GM21515 (cell line): ENCODE results near the gene SH3RF1.

Experiments used
- ATAC-seq: cut with Tn5 transposase; IDR thresholded peaks from one replicate; pipeline ENCODE4 v1.9.1; 2021; ENCODE audit not compliant: unreplicated experiment

Gene SH3RF1

GRCh38 chr4:169050284-169050683, 220.5 kb downstream of the SH3RF1 start:
- no peak for ATAC-seq

GRCh38 chr4:169048868-169049414, 221.8 kb downstream of the SH3RF1 start:
- no peak for ATAC-seq

- ATAC-seq: no peak
These were observed 222.8 kb downstream of the SH3RF1 start for GRCh38 chr4:169047956-169048355.

- no peak for ATAC-seq
These were observed 224.7 kb downstream of the SH3RF1 start for GRCh38 chr4:169045862-169046584.

- no peak for ATAC-seq
These were observed 225.9 kb downstream of the SH3RF1 start for GRCh38 chr4:169044714-169045447.
